HCT116 (cell line): ENCODE results near the gene GIPR.

Source experiments
- CTCF ChIP-seq, 3 experiments: fragments of 200-600 bp in 1 of 3; sonication (generic) in 1 of 3; IDR thresholded peaks in 2 of 3; conservative IDR thresholded peaks in 1 of 3; 2 replicates each; pipeline ENCODE4 v1.5.1; 2012 to 2017; ENCODE audit warnings: low read depth in 2 of 3, low read length in 2 of 3, antibody characterized with exemption in 1 of 3, borderline replicate concordance in 1 of 3, control low read depth in 1 of 3, mild to moderate bottlenecking in 1 of 3, mixed read lengths in 1 of 3, mixed run types in 1 of 3, moderate library complexity in 1 of 3; ENCODE audit not compliant: insufficient read depth in 1 of 3
- POLR2AphosphoS5 ChIP-seq: IDR thresholded peaks from 2 replicates; pipeline ENCODE4 v1.6.1; 2011; ENCODE audit warnings: mild to moderate bottlenecking, low read depth, low read length, moderate library complexity
- TF ChIP-seq, protein P1 (sequence below): IDR thresholded peaks from 2 replicates; pipeline ENCODE4 v1.6.1; 2012; ENCODE audit warnings: low read depth

DNA sequence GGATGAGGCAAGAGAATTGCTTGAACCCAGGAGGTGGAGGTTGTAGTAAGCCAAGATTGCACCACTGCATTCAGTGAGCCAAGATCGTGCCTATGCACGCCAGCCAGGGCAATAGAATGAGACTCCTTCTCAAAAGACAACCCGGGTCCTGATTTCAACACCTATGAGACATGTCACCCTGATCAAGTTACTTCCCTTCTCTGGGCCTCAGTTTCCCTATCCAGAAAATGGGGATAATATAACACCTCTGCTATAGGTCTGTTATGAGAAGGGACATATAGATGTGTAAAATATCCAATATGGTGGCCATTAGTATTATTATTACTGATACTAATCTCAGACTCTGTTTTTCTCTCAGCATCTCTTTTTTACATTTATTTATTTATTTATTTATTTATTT is 12.9 kb upstream of the GIPR start:
- TF ChIP-seq POLR2AphosphoS5 (no peak), CTCF (IDR thresholded peaks at IDR 0.05 in 2 of 3, conservative IDR thresholded peaks at IDR 0.05 in 1 of 3; ENCODE audit: borderline replicate concordance in 1 of 3, insufficient read depth in 1 of 3, low read depth in 2 of 3, low read length in 2 of 3) (no peak)
- TF ChIP-seq, protein P1, sequence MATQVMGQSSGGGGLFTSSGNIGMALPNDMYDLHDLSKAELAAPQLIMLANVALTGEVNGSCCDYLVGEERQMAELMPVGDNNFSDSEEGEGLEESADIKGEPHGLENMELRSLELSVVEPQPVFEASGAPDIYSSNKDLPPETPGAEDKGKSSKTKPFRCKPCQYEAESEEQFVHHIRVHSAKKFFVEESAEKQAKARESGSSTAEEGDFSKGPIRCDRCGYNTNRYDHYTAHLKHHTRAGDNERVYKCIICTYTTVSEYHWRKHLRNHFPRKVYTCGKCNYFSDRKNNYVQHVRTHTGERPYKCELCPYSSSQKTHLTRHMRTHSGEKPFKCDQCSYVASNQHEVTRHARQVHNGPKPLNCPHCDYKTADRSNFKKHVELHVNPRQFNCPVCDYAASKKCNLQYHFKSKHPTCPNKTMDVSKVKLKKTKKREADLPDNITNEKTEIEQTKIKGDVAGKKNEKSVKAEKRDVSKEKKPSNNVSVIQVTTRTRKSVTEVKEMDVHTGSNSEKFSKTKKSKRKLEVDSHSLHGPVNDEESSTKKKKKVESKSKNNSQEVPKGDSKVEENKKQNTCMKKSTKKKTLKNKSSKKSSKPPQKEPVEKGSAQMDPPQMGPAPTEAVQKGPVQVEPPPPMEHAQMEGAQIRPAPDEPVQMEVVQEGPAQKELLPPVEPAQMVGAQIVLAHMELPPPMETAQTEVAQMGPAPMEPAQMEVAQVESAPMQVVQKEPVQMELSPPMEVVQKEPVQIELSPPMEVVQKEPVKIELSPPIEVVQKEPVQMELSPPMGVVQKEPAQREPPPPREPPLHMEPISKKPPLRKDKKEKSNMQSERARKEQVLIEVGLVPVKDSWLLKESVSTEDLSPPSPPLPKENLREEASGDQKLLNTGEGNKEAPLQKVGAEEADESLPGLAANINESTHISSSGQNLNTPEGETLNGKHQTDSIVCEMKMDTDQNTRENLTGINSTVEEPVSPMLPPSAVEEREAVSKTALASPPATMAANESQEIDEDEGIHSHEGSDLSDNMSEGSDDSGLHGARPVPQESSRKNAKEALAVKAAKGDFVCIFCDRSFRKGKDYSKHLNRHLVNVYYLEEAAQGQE = no peak
